GM21825 (cell line): ENCODE measurements around the gene YPEL5.
"Not testable (repeated sequence)": the region's sequence is repeated elsewhere in the genome, so short reads cannot be mapped to it uniquely, and the experiment has no call there.

Source experiments
- ATAC-seq: cut with Tn5 transposase; IDR thresholded peaks from one replicate; pipeline ENCODE4 v1.9.1; 2021; ENCODE audit warnings: mild to moderate bottlenecking, moderate library complexity; ENCODE audit not compliant: unreplicated experiment

Gene YPEL5

DNA sequence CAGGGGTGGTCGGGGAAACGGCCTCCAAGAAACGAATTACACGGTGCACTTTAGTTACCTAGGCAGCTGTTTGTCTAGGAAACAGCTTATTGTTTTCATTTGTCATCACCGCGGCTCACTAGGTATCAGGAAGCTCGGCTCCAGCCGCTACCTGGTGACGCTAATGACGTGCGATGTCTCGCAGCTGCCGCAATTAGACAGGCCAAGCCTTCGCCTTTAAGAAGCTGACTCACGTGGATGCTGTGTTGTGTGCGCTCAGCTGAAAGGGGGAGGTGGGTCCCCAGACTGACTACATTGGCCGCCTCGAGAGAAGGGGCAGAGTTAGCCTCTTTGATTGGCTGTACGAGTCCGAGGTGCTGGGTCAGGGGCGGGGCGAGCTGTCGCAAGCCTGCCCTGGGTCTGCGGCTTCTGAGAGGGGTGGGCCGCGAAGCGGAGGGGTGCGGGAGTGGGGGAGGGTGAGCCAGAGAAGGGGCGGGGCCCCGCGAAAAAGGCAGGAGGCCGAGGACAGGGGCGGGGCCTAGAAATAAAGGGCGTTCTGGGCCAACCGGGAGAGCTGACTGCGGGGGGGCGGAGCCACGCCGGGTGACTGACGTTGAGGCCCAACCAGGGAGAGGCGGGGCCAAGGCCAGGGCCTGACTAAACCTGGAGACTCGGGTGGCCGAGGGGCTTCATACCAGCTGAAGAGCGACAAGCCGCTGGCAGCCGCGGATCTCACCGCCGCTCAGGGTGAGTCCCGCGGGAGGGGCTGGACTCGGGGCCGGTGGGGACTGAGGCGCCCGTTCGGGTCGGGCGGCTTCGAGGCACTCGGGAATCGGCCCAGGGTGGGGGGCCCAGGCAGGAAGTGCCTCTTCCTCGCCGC, at the start of gene YPEL5:
TSS of gene YPEL5 (plus strand) at position 671 of the 859 bp plus-strand sequence. CDS start 9,645 bp downstream, outside the sequence.
- peak; percentile 90 for ATAC-seq

DNA sequence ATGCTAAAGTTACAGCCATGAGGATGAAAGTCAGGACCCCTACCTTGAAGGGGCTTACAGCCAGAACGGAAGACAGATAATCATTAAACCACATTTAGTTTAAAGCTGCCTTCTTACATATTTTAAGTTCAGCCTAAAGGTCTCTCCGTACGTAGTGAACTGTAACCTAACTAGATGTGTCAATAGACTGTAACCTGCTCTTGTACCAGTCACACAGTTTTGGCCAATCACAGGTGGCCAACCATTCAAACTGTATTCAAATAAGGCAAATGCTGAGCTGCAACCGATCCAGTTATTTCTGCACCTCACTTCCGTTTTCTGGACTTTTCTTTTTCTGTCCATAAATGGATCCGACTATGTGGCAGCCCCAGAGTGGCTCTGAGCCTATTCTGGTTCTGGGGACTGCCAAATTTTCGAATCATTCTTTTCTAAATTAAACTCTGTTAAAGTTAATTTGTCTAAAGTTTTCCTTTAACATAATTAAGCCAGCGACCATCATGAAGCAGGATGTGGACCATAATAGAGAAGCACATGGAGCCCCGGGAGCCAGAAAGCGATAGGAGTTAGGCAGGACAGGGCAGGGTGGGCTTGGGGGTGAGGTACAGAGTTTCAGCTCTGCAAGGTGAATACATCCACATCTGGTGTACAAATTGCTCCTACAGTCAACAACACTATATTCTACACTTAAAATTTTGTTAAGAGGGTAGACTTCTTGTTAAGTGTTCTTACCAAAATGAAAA, 48.4 kb upstream of the YPEL5 start:
- no peak for ATAC-seq

- not testable (repeated sequence) for ATAC-seq
Measured at GRCh38 chr2:30099366-30099765, 47.4 kb upstream of the YPEL5 start.

GRCh38 chr2:30100691-30101090, 46.1 kb upstream of the YPEL5 start:
- ATAC-seq = not testable (repeated sequence)

GRCh38 chr2:30104307-30104706, 42.5 kb upstream of the YPEL5 start:
- no peak for ATAC-seq

- ATAC-seq = no peak
Measured at GRCh38 chr2:30105556-30105955, 41.3 kb upstream of the YPEL5 start.

GRCh38 chr2:30106543-30106942, 40.3 kb upstream of the YPEL5 start:
- ATAC-seq = no peak

- ATAC-seq = no peak
Measured at GRCh38 chr2:30108192-30108591, 38.6 kb upstream of the YPEL5 start.

GRCh38 chr2:30108851-30109250, 38.0 kb upstream of the YPEL5 start:
- no peak for ATAC-seq

- ATAC-seq = no peak
Measured at GRCh38 chr2:30109856-30110255, 37.0 kb upstream of the YPEL5 start.

DNA sequence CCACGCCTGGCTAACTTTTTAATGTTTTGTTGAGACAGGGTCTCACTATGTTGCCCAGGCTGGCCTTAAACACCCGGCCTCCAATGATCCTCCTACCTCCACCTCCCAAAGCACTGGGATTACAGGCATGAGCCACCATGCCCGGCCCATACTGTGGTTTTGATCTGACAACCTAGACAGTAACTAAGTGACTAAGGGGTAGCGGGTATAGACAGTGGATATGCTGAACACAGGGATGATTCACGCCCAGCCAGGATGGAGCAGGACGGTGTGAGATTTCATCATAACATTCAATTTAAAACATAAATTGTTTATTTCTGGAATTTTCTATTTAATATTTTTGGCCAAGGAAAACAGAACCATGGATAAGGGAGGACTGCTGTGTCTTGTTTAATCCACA, 36.0 kb upstream of the YPEL5 start:
- ATAC-seq = no peak

- not testable (repeated sequence) for ATAC-seq
Measured at GRCh38 chr2:30111186-30111585, 35.6 kb upstream of the YPEL5 start.

GRCh38 chr2:30112561-30112960, 34.2 kb upstream of the YPEL5 start:
- ATAC-seq = no peak

- ATAC-seq = no peak
Measured at GRCh38 chr2:30113617-30114293, 33.1 kb upstream of the YPEL5 start.

GRCh38 chr2:30115141-30115980, 31.4 kb upstream of the YPEL5 start:
- ATAC-seq = no peak

DNA sequence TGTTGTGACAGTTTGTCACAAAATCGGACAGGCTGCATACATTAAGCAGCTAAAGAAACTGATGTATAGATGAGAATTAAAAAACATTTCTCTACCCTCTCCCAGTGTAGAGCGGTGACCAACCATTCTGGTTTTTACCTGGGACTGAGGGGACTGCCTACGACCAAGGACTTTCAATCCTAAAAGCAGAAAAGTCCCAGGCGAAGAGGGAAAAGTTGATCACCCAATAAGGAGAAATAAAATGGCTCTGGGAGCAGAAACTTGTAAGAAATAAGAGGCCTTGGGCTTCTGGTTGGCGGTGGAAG, 30.9 kb upstream of the YPEL5 start:
- no peak for ATAC-seq

GRCh38 chr2:30122362-30122761, 24.4 kb upstream of the YPEL5 start:
- no peak for ATAC-seq

- no peak for ATAC-seq
Measured at GRCh38 chr2:30127016-30127893, 19.6 kb upstream of the YPEL5 start.

- no peak for ATAC-seq
Measured at GRCh38 chr2:30134582-30134981, 12.2 kb upstream of the YPEL5 start.

DNA sequence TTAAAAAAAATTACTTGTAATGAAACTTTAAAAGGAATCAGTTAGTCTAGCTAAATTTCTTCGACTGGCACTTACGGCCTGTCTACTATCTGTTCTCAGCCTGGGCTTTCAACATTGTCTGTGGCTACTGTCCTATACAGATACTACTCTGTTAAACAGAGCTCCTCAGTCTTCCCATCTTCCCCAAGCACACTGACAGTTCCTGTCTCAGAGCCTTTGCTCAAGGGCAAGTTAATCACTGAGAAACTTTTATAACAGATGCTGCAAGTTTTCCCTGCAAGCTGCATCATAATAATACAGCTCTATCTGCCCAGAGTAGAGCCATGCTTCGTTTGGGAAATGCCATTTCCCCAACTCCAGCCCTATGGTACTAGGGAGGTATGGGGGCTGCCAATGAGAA, 11.3 kb upstream of the YPEL5 start:
- ATAC-seq = no peak
